GM12874 (cell line): ENCODE results near the gene PARD3B.

Experiments used
- TF ChIP-seq, protein P1 (sequence below): IDR thresholded peaks from 2 replicates; pipeline ENCODE4 v1.5.1; 2011; ENCODE audit warnings: low read depth, mild to moderate bottlenecking, control low read depth, low read length, moderate library complexity; ENCODE audit not compliant: insufficient read depth

PARD3B gene

DNA sequence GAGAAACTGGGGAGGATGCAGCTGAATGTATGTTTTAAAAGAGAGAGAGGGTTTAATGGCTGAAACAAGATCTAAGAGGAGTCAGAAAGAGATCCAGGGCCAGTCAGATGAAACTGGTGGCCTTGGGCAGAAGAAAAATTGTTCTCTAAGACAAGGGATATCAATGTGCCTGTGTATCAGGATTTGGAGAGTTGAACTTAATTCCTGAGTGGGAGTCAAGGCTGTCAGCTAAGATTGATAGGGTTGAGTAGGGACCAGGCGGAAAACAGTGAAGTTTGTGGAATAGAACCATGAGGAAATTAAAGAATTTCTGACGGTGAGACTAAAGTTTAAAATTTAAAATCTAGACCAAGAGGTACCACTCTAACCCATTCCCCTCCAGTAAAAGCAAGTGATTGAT, 199.2 kb downstream of the PARD3B start:
- TF ChIP-seq, protein P1, sequence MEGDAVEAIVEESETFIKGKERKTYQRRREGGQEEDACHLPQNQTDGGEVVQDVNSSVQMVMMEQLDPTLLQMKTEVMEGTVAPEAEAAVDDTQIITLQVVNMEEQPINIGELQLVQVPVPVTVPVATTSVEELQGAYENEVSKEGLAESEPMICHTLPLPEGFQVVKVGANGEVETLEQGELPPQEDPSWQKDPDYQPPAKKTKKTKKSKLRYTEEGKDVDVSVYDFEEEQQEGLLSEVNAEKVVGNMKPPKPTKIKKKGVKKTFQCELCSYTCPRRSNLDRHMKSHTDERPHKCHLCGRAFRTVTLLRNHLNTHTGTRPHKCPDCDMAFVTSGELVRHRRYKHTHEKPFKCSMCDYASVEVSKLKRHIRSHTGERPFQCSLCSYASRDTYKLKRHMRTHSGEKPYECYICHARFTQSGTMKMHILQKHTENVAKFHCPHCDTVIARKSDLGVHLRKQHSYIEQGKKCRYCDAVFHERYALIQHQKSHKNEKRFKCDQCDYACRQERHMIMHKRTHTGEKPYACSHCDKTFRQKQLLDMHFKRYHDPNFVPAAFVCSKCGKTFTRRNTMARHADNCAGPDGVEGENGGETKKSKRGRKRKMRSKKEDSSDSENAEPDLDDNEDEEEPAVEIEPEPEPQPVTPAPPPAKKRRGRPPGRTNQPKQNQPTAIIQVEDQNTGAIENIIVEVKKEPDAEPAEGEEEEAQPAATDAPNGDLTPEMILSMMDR: no peak

DNA sequence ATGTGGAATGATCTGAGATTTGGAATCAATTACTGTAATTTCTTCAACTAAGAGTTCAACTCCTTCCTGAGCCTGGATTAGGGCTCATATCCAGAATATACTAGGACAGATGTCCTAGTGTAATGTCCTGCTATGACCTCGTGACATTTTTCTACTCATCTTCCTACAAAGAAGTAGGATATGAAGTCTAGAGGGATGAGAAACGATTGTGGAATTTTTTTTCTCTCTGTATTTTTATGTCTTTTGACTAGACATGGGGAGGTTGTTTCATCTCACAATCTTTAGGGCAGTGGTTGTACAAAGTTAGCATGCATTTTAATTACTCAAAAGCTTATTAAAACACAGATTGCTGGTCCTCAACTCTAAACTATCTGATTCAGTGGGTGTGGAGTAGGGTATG, 203.0 kb downstream of the PARD3B start:
- TF ChIP-seq, protein P1: no peak

DNA sequence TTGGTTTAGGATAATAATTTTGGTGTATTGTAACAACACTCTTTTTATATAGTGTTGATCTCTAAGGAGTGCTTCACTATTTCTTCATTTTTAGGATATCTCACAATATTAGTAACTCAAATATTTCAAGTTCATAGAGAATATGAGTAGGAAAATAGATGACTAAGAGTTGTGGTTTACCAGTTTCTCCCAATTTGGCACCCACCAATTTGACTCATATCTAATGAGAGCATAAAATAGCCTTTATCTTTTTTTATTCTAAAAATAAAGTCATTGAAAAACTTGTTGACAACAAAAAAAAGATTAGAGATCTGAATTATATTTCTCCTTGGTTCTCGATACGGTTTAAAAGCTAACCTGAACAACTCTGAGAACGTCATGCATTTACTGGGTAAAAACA, 204.0 kb downstream of the PARD3B start:
- TF ChIP-seq, protein P1: no peak

GRCh38 chr2:204750389-204750788, 205.1 kb downstream of the PARD3B start:
- TF ChIP-seq, protein P1: no peak

DNA sequence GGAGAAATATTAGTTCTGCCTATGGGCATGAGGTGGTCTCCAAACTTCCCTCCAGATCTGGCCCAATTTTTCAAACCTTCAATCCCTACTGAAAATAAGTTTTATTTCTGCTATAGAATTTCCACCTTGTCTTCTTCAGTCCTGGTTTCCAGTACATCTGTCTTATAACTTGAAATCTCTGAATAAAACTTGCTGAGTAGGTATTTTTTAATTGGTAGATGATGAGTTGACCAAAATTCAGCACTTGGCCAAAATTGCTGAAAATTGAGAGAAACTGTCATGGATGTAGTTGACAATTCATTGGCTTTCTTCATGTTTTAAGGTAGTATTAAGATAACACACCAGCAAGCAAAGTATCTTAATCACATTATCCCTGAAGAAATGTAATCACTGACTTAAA, 206.2 kb downstream of the PARD3B start:
- TF ChIP-seq, protein P1: no peak

- TF ChIP-seq, protein P1: no peak
These were observed 208.6 kb downstream of the PARD3B start for GRCh38 chr2:204753841-204754240.

DNA sequence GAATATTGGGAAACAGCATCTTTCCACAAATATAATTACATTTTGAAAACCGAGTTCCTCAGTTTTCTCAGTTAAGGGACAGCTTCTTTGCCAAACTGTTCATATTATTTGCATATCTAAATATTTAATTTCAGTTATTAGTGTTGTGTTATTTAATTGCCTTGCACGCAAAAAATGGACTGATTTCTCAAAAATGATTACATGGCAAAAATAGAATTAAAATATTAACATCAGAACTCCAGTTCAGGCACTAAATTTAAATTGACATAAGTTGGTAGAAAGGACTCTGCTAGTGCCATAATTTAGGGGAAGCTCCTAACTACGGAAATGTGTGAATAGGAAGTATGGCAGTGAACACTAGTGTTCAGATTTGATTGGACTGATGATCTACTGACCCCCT, 209.6 kb downstream of the PARD3B start:
- TF ChIP-seq, protein P1: no peak
